ENCODE data around the gene SBK3. TPM values are rescaled to one million over a fixed set of nuclear protein-coding genes. Genes with fewer than 3 reads are reported as not detected.

Gene SBK3
- total and polyA plus RNA-seq, 2 of the 8 experiments (the other 6 are each of a cell fraction or from before 2014, with no cell fraction given) = 0.76 to 1.5 TPM

DNA sequence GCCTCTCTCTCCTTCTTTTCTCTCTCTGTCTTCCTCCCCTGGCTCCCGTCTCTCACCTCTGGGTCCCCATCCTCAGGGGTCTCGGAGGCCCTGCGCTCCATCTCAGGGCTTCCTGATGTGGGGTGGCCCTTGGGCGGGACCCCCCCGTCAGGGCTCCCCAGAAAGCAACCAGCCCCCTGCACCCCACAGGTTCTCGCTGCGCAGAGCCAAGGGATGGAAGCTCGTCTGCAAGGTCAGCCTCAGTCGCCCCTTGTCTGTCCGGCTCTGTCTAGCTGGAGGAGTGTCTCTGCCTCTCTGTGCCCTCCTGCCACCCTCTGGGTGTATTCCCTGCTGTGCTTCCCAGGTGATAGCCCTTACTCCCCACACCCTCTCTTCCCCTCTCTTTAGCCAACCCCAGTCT is at the start of gene SBK3 (continued):
- TF ChIP-seq, protein P1, sequence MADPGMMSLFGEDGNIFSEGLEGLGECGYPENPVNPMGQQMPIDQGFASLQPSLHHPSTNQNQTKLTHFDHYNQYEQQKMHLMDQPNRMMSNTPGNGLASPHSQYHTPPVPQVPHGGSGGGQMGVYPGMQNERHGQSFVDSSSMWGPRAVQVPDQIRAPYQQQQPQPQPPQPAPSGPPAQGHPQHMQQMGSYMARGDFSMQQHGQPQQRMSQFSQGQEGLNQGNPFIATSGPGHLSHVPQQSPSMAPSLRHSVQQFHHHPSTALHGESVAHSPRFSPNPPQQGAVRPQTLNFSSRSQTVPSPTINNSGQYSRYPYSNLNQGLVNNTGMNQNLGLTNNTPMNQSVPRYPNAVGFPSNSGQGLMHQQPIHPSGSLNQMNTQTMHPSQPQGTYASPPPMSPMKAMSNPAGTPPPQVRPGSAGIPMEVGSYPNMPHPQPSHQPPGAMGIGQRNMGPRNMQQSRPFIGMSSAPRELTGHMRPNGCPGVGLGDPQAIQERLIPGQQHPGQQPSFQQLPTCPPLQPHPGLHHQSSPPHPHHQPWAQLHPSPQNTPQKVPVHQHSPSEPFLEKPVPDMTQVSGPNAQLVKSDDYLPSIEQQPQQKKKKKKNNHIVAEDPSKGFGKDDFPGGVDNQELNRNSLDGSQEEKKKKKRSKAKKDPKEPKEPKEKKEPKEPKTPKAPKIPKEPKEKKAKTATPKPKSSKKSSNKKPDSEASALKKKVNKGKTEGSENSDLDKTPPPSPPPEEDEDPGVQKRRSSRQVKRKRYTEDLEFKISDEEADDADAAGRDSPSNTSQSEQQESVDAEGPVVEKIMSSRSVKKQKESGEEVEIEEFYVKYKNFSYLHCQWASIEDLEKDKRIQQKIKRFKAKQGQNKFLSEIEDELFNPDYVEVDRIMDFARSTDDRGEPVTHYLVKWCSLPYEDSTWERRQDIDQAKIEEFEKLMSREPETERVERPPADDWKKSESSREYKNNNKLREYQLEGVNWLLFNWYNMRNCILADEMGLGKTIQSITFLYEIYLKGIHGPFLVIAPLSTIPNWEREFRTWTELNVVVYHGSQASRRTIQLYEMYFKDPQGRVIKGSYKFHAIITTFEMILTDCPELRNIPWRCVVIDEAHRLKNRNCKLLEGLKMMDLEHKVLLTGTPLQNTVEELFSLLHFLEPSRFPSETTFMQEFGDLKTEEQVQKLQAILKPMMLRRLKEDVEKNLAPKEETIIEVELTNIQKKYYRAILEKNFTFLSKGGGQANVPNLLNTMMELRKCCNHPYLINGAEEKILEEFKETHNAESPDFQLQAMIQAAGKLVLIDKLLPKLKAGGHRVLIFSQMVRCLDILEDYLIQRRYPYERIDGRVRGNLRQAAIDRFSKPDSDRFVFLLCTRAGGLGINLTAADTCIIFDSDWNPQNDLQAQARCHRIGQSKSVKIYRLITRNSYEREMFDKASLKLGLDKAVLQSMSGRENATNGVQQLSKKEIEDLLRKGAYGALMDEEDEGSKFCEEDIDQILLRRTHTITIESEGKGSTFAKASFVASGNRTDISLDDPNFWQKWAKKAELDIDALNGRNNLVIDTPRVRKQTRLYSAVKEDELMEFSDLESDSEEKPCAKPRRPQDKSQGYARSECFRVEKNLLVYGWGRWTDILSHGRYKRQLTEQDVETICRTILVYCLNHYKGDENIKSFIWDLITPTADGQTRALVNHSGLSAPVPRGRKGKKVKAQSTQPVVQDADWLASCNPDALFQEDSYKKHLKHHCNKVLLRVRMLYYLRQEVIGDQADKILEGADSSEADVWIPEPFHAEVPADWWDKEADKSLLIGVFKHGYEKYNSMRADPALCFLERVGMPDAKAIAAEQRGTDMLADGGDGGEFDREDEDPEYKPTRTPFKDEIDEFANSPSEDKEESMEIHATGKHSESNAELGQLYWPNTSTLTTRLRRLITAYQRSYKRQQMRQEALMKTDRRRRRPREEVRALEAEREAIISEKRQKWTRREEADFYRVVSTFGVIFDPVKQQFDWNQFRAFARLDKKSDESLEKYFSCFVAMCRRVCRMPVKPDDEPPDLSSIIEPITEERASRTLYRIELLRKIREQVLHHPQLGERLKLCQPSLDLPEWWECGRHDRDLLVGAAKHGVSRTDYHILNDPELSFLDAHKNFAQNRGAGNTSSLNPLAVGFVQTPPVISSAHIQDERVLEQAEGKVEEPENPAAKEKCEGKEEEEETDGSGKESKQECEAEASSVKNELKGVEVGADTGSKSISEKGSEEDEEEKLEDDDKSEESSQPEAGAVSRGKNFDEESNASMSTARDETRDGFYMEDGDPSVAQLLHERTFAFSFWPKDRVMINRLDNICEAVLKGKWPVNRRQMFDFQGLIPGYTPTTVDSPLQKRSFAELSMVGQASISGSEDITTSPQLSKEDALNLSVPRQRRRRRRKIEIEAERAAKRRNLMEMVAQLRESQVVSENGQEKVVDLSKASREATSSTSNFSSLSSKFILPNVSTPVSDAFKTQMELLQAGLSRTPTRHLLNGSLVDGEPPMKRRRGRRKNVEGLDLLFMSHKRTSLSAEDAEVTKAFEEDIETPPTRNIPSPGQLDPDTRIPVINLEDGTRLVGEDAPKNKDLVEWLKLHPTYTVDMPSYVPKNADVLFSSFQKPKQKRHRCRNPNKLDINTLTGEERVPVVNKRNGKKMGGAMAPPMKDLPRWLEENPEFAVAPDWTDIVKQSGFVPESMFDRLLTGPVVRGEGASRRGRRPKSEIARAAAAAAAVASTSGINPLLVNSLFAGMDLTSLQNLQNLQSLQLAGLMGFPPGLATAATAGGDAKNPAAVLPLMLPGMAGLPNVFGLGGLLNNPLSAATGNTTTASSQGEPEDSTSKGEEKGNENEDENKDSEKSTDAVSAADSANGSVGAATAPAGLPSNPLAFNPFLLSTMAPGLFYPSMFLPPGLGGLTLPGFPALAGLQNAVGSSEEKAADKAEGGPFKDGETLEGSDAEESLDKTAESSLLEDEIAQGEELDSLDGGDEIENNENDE (IDR thresholded peaks at IDR 0.05; ENCODE audit: insufficient replicate concordance, low read length) = no peak
- TF ChIP-seq KDM1A (IDR thresholded peaks at IDR 0.05; ENCODE audit: borderline replicate concordance, low read length) = no peak
- no peak for TF ChIP-seq TAF7 (optimal IDR thresholded peaks at IDR 0.05; ENCODE audit: borderline replicate concordance, low read depth, low read length)
- no peak for TF ChIP-seq RAD21 (IDR thresholded peaks at IDR 0.05 in 1 of 2, conservative IDR thresholded peaks at IDR 0.05 in 1 of 2; ENCODE audit: low read depth in 2 of 2, low read length in 2 of 2)
- TF ChIP-seq, protein P2, sequence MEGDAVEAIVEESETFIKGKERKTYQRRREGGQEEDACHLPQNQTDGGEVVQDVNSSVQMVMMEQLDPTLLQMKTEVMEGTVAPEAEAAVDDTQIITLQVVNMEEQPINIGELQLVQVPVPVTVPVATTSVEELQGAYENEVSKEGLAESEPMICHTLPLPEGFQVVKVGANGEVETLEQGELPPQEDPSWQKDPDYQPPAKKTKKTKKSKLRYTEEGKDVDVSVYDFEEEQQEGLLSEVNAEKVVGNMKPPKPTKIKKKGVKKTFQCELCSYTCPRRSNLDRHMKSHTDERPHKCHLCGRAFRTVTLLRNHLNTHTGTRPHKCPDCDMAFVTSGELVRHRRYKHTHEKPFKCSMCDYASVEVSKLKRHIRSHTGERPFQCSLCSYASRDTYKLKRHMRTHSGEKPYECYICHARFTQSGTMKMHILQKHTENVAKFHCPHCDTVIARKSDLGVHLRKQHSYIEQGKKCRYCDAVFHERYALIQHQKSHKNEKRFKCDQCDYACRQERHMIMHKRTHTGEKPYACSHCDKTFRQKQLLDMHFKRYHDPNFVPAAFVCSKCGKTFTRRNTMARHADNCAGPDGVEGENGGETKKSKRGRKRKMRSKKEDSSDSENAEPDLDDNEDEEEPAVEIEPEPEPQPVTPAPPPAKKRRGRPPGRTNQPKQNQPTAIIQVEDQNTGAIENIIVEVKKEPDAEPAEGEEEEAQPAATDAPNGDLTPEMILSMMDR (IDR thresholded peaks at IDR 0.05; ENCODE audit: control extremely low read depth in 1 of 3, insufficient read depth in 1 of 3, low read depth in 1 of 3, low read length in 3 of 3) = no peak
- TF ChIP-seq SP4 (IDR thresholded peaks at IDR 0.05; ENCODE audit: low read length) = no peak
- TF ChIP-seq, protein P3, sequence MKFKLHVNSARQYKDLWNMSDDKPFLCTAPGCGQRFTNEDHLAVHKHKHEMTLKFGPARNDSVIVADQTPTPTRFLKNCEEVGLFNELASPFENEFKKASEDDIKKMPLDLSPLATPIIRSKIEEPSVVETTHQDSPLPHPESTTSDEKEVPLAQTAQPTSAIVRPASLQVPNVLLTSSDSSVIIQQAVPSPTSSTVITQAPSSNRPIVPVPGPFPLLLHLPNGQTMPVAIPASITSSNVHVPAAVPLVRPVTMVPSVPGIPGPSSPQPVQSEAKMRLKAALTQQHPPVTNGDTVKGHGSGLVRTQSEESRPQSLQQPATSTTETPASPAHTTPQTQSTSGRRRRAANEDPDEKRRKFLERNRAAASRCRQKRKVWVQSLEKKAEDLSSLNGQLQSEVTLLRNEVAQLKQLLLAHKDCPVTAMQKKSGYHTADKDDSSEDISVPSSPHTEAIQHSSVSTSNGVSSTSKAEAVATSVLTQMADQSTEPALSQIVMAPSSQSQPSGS (IDR thresholded peaks at IDR 0.05; ENCODE audit: low read length) = no peak
